WTC11 (cell line): ENCODE measurements around the gene LYVE1. TPM values are rescaled to one million over a fixed set of nuclear protein-coding genes. Genes with fewer than 3 reads are reported as not detected.

Experiments
- ATAC-seq: fragments of 200-7000 bp; cut with Tn5 transposase; 2 replicates; pipeline ENCODE4 v1.10.0; 2021; ENCODE audit warnings: mild to moderate bottlenecking, moderate library complexity
- CTCF ChIA-PET: fragments of 300-600 bp; sonication (Branson Sonifier 250); formaldehyde crosslinking; loops from one replicate; lab custom pipeline; 2021; ENCODE audit warnings: antibody characterized with exemption; lab: Charles Lee
- POLR2A ChIA-PET: fragments of 350-600 bp; sonication (Branson Sonifier 250); formaldehyde crosslinking; loops from one replicate; lab custom pipeline; 2021; ENCODE audit warnings: antibody characterized with exemption; lab: Charles Lee
- DNase-seq: peaks from one replicate; pipeline ENCODE4 v3.0.0; 2021; ENCODE audit warnings: low spot score
- H3K27ac Mint-ChIP-seq: 2 replicates; pipeline ENCODE4 v1.8.0; 2021; ENCODE audit warnings: mixed read lengths
- H3K27me3 Mint-ChIP-seq: 2 replicates; pipeline ENCODE4 v1.8.0; 2021; ENCODE audit warnings: low read depth, mild to moderate bottlenecking, moderate library complexity, mixed read lengths
- H3K36me3 Mint-ChIP-seq: 2 replicates; pipeline ENCODE4 v1.8.0; 2021; ENCODE audit warnings: mixed read lengths
- H3K4me1 Mint-ChIP-seq: 2 replicates; pipeline ENCODE4 v1.8.0; 2022; ENCODE audit warnings: mixed read lengths
- H3K4me3 Mint-ChIP-seq: 2 replicates; pipeline ENCODE4 v1.8.0; 2021; ENCODE audit warnings: mild to moderate bottlenecking, moderate library complexity, mixed read lengths
- H3K9me3 Mint-ChIP-seq: 2 replicates; pipeline ENCODE4 v1.8.0; 2021; ENCODE audit warnings: mixed read lengths
- ARID4B ChIP-seq: sonication (generic); formaldehyde crosslinking; IDR thresholded peaks from 2 replicates; pipeline ENCODE4 v1.8.0; 2023; ENCODE audit warnings: missing genetic modification reagents, mild to moderate bottlenecking, borderline replicate concordance
- ELF4 ChIP-seq: sonication (generic); formaldehyde crosslinking; IDR thresholded peaks from 2 replicates; pipeline ENCODE4 v1.8.1; 2022; ENCODE audit warnings: low read depth, mild to moderate bottlenecking, moderate library complexity, missing genetic modification reagents
- ERG ChIP-seq: fragments of 250-450 bp; sonication (Bioruptor Pico); IDR thresholded peaks from 2 replicates; pipeline ENCODE4 v1.8.0; 2021; ENCODE audit warnings: mild to moderate bottlenecking
- FOXP4 ChIP-seq: sonication (generic); formaldehyde crosslinking; IDR thresholded peaks from 2 replicates; pipeline ENCODE4 v1.8.0; 2022; ENCODE audit warnings: mild to moderate bottlenecking, missing genetic modification reagents
- NFYB ChIP-seq: sonication (generic); formaldehyde crosslinking; conservative IDR thresholded peaks from 2 replicates; pipeline ENCODE4 v1.8.0; 2022; ENCODE audit warnings: low read depth, missing genetic modification reagents
- NR3C1 ChIP-seq: sonication (generic); formaldehyde crosslinking; conservative IDR thresholded peaks from 2 replicates; pipeline ENCODE4 v1.8.1; 2023; ENCODE audit warnings: low read depth, mild to moderate bottlenecking, missing genetic modification reagents
- PREB ChIP-seq: sonication (generic); formaldehyde crosslinking; IDR thresholded peaks from 2 replicates; pipeline ENCODE4 v1.8.1; 2022; ENCODE audit warnings: mild to moderate bottlenecking, missing genetic modification reagents, moderate library complexity, borderline replicate concordance
- USF2 ChIP-seq: sonication (generic); formaldehyde crosslinking; IDR thresholded peaks from 2 replicates; pipeline ENCODE4 v1.8.1; 2023; ENCODE audit warnings: mild to moderate bottlenecking, missing genetic modification reagents, moderate library complexity
- ZNF281 ChIP-seq: sonication (generic); formaldehyde crosslinking; IDR thresholded peaks from 2 replicates; pipeline ENCODE4 v1.8.0; 2023; ENCODE audit warnings: mild to moderate bottlenecking, missing genetic modification reagents
- ZNF423 ChIP-seq: fragments of 250-450 bp; sonication (Bioruptor Pico); IDR thresholded peaks from 2 replicates; pipeline ENCODE4 v2.1.2; 2022; ENCODE audit warnings: mild to moderate bottlenecking, moderate library complexity
- total RNA-seq: library from RNA; stranded (reverse); gene quantifications from 3 replicates; pipeline ENCODE4 v1.2.3, GENCODE V29; 2021

The LYVE1 gene
- total RNA-seq, 1 experiment from 2014 or later, result 0.24 TPM

GRCh38 chr11:10551845-10552352, 16.6 kb downstream of the LYVE1 start:
- DNase-seq (no peak), ATAC-seq (no peak)
- no peak overlapping the region for H3K4me3 Mint-ChIP-seq
- H3K36me3 Mint-ChIP-seq, result peaks cover 2% of the 10 kb centered on the region; the same call in 1 of the 2 replicates
- CTCF ChIA-PET, result no interaction called here
- TF ChIP-seq ARID4B (CRISPR knock-in tag), result no peak
- TF ChIP-seq ZNF423 (CRISPR knock-in tag), result no peak
- POLR2A ChIA-PET, result no interaction called here
- peaks cover 11% of the 10 kb centered on the region for H3K4me1 Mint-ChIP-seq
- H3K27ac Mint-ChIP-seq, result no peak overlapping the region
- peaks cover 19% of the 10 kb centered on the region for H3K9me3 Mint-ChIP-seq
- peaks cover 4% of the 10 kb centered on the region for H3K27me3 Mint-ChIP-seq

- POLR2A ChIA-PET, result no interaction called here
- CTCF ChIA-PET, result interaction anchor here (1.3 kb wide), 1 partner anchor 10 kb away, joined by 5 read pairs; the partner anchor contains the start of gene RNF141
- no peak for TF ChIP-seq ZNF281 (CRISPR knock-in tag)
- no peak for TF ChIP-seq USF2 (CRISPR knock-in tag)
- TF ChIP-seq NR3C1 (CRISPR knock-in tag), result no peak
- TF ChIP-seq ELF4 (CRISPR knock-in tag), result no peak
- H3K36me3 Mint-ChIP-seq, result peaks cover 2% of the 10 kb centered on the region; the same call in 1 of the 2 replicates
- H3K9me3 Mint-ChIP-seq, result peaks cover 19% of the 10 kb centered on the region
- no peak overlapping the region for H3K27ac Mint-ChIP-seq
- DNase-seq (no peak), ATAC-seq (no peak)
- no peak overlapping the region for H3K4me3 Mint-ChIP-seq
- H3K4me1 Mint-ChIP-seq, result peaks cover 6% of the 10 kb centered on the region
- H3K27me3 Mint-ChIP-seq, result peaks cover 4% of the 10 kb centered on the region
These were observed 17.2 kb downstream of the LYVE1 start for GRCh38 chr11:10551290-10551592.

- TF ChIP-seq ERG (no peak), NFYB (CRISPR knock-in tag) (no peak), FOXP4 (CRISPR knock-in tag) (no peak), PREB (CRISPR knock-in tag) (no peak)
- H3K4me1 Mint-ChIP-seq, result peaks cover 5% of the 10 kb centered on the region
- ChIA-PET CTCF (interaction anchor here (1.3 kb wide), 1 partner anchor 10 kb away, joined by 5 read pairs; the partner anchor contains the start of gene RNF141), POLR2A (interaction anchor here (0.7 kb wide), 1 partner anchor 264 kb away, joined by 3 read pairs; no protein-coding TSS in a partner anchor)
- peaks cover 2% of the 10 kb centered on the region; the same call in 1 of the 2 replicates for H3K36me3 Mint-ChIP-seq
- H3K27me3 Mint-ChIP-seq, result peaks cover 4% of the 10 kb centered on the region
- no peak overlapping the region for H3K27ac Mint-ChIP-seq
- H3K4me3 Mint-ChIP-seq, result no peak overlapping the region
- ATAC-seq (no peak), DNase-seq (no peak)
- H3K9me3 Mint-ChIP-seq, result peaks cover 19% of the 10 kb centered on the region
These were observed 17.8 kb downstream of the LYVE1 start for GRCh38 chr11:10550503-10551289.
